T follicular helper cell (primary cell): Measurements from ENCODE around the gene TEX47.

Source experiments
- DNase-seq: peaks from one replicate; pipeline ENCODE4 v3.0.0-alpha.2; 2020; ENCODE audit warnings: low read depth
- total RNA-seq, 2 experiments: gene quantifications; one replicate each; lab custom pipeline; 2026; lab: John Stamatoyannopoulos, UW

TEX47 gene
- total RNA-seq: 0 reads per million in 2 experiments

- no peak for DNase-seq
These were observed at the start of gene TEX47 for GRCh38 chr7:88795553-88795952. TEX47 (minus strand) TSS chr7:88795737; CDS start chr7:88794942, 795 bp downstream.

- DNase-seq: no peak
These were observed 49.6 kb upstream of the TEX47 start for GRCh38 chr7:88845091-88845490.

- no peak for DNase-seq
These were observed 46.7 kb upstream of the TEX47 start for GRCh38 chr7:88842201-88842600.

- no peak for DNase-seq
These were observed 39.7 kb upstream of the TEX47 start for GRCh38 chr7:88835147-88835728.

GRCh38 chr7:88826222-88826621 lies 30.7 kb upstream of the TEX47 start:
- no peak for DNase-seq

GRCh38 chr7:88818552-88818951 lies 23.0 kb upstream of the TEX47 start:
- DNase-seq: no peak

- DNase-seq: no peak
These were observed 10.9 kb upstream of the TEX47 start for GRCh38 chr7:88806280-88807037.

GRCh38 chr7:88801046-88801445 lies 5.5 kb upstream of the TEX47 start:
- no peak for DNase-seq

- no peak for DNase-seq
These were observed 3.2 kb downstream of the TEX47 start for GRCh38 chr7:88792361-88792760.

GRCh38 chr7:88791891-88792290 lies 3.6 kb downstream of the TEX47 start:
- no peak for DNase-seq

GRCh38 chr7:88789480-88790064 lies 6.0 kb downstream of the TEX47 start:
- no peak for DNase-seq

- DNase-seq: no peak
These were observed 7.8 kb downstream of the TEX47 start for GRCh38 chr7:88787777-88788176.

GRCh38 chr7:88775838-88776237 lies 19.7 kb downstream of the TEX47 start:
- DNase-seq: no peak

GRCh38 chr7:88772776-88773175 lies 22.8 kb downstream of the TEX47 start:
- DNase-seq: no peak

- DNase-seq: no peak
These were observed 24.1 kb downstream of the TEX47 start for GRCh38 chr7:88771417-88771816.

GRCh38 chr7:88761779-88762178 lies 33.8 kb downstream of the TEX47 start:
- no peak for DNase-seq

- no peak for DNase-seq
These were observed 35.4 kb downstream of the TEX47 start for GRCh38 chr7:88760136-88760515.

GRCh38 chr7:88759230-88760135 lies 36.1 kb downstream of the TEX47 start, which contains the start of gene ZNF804B:
ZNF804B (plus strand) TSS chr7:88759700; CDS start chr7:88759977, 277 bp downstream.
- DNase-seq: no peak

- no peak for DNase-seq
These were observed 36.9 kb downstream of the TEX47 start for GRCh38 chr7:88758381-88759229.

- no peak for DNase-seq
These were observed 38.2 kb downstream of the TEX47 start for GRCh38 chr7:88757371-88757770.

- no peak for DNase-seq
These were observed 38.7 kb downstream of the TEX47 start for GRCh38 chr7:88756802-88757201.
